Activated effector memory CD4-positive, alpha-beta T cell treated with anti-CD3 and anti-CD28 coated beads, Interleukin-2, amount 50 U/mL, for 16 hours (primary cell): ENCODE data around the gene SLC26A1.
"Not testable (repeated sequence)": the region's sequence is repeated elsewhere in the genome, so short reads cannot be mapped to it uniquely, and the experiment has no call there.

Experiments used
- DNase-seq: peaks from one replicate; pipeline ENCODE4 v3.0.0-alpha.2; 2020

Gene SLC26A1

DNA sequence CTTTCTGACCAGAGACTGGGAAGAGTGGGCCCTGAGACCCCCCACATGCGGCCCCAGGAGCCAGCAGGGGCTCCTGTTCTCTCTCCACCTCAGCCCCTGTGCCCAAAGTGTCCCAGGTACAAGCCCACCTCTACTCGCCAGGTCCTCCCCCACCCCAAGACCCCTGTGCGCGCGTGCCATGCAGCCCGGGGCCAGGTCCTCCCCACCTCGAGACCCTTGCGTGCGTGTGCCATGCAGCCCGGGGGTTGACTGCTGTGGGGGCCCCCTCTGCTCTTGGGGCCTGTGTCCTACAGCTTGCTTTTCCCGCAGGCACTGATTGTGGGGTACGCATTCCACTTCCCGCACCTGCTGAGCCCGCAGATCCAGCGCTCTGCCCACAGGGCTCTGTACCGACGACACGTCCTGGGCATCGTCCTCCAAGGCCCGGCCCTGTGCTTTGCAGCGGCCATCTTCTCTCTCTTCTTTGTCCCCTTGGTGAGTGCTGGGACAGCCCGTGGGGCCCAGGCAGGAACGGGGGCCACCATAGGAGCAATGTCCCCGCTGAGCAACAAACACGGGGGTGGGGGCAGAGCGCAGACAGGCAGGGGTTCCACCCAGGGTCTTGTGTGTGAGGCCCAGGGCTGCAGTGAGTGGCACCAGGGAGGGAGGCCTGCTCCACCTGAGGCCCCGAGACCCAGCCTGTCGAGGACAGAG, 40.2 kb downstream of the SLC26A1 start:
- DNase-seq = peak; percentile 57

DNA sequence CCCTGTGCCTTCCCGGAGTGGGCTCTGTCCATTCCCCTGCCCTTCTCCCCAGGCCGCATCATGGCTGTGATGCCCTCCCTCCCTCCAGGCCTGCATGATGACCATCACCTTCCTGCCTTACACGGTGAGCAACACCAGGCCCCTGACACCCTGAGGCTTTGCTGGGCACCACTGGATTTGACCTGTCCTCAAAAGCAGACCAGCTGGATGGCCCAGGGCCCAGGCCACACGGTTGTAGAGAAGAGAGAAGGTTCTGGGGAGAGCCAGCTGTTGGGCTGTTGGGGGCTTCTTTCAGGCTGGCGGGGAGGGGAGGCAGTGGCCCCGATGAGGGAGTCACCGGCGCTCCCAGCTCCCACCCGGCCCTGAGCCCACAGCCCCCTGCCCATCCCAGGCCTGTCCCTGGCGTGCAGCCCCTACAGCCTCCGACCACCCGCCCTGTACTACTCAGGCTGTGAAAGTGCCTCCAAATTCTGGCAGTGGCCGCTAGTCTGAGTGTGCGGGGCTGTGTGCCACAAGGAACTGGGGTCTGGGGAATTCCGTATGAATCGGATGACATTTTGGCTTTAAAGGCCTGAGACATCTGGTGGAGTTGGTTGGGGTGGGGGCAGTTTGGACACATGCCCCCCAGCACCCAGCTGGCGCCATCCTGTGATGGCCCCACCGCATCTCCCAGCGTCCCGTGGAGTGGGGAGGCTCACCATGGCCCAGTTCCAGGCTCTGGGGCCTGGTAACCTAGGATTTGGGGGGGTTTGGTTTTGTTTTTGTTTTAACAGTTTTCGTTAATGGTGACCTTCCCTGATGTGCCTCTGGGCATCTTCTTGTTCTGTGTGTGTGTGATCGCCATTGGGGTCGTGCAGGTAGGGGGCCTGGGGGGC, 41.4 kb downstream of the SLC26A1 start:
- DNase-seq = peak; percentile 60

DNA sequence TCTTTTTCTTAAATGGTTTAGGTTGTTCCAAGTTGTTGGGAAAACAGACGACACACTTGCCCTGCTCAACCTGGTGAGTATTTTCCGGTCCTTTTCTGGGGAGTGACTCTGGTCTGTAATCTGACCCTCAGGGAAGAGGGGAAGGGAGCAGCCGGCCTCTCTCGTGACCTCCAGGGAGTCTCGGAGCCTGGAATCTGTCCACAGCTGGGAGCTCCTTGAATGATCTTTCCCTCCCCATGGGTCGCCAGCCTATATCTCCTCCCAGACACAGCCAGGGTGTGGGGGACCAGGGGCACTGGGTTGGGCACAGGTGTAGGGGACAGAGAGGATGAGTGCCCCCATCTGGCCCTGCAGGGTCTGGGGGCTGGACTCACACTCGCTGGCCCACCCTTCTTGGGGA, 42.0 kb downstream of the SLC26A1 start:
- DNase-seq = peak; percentile 28

DNA sequence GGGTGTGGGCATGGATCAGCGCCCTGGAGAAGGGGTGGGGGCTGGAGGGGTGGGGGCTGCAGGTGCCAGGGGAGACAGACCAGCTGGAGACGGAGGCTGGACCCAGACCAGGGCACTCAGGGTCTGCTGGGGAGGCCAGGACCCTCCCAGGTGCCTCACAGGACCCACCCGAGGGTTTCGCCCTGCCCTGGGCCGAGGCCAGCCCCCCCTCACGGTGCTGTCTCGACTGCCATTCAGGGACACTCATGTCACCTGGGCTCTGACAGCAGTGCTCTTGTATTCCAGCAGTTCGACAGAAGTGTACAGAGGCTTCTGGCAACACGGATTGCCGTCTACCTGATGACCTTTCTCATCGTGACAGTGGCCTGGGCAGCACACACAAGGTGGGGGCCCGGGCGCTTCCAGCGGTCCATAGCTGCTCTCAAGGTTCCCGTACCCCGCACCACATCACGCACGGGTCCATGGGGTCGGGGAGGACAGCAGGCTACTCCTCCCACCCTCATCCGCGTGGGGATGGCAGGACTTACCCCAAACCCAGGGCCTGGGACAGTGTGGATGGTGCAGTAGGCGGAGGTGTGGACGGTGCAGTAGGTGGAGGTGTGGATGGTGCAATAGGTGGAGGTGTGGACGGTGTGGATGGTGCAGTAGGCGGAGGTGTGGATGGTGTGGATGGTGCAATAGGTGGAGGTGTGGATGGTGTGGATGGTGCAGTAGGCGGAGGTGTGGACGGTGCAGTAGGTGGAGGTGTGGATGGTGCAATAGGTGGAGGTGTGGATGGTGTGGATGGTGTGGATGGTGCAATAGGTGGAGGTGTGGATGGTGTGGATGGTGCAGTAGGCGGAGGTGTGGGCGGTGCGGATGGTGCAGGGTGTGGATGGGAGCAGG, 42.8 kb downstream of the SLC26A1 start:
- DNase-seq = peak; percentile 46

DNA sequence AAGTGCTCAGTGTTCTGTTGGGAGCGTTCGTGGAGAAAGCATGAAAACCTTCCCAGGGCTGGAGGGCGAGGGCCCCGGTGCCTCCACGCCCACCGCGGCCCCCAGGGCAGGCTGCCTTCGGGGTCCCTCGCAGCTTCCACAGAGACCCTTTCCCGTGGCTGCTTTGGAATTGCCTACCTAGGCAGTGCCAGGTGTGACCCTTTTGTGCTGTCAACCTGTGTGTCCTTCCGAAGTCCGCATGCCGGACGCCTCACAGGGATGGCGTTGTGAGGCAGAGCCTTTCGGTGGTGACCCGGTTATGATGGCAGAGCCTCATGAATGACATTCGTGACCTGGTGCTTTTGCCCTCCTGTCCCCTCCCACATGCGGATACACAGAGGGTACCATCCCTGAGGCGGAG, 43.5 kb downstream of the SLC26A1 start:
- DNase-seq = peak; percentile 44

DNA sequence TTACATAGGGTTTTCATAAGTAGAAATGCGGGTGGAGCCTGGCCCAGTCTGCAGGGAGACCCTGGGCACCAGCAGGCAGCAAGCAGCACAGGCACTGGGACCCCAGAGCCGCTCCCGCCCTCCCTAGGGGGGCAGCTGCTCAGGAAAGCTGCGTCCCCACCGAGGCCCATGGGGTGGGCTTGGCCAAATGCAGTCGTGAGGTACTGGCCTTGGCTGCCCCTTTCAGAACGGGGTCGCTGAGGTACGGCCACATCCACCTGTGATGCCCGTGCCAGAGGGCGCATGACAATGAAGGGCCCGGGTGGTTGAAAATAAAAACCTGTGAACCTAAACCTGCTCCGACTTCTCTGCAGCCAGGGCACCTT, 44.3 kb downstream of the SLC26A1 start:
- DNase-seq = peak; percentile 58

DNA sequence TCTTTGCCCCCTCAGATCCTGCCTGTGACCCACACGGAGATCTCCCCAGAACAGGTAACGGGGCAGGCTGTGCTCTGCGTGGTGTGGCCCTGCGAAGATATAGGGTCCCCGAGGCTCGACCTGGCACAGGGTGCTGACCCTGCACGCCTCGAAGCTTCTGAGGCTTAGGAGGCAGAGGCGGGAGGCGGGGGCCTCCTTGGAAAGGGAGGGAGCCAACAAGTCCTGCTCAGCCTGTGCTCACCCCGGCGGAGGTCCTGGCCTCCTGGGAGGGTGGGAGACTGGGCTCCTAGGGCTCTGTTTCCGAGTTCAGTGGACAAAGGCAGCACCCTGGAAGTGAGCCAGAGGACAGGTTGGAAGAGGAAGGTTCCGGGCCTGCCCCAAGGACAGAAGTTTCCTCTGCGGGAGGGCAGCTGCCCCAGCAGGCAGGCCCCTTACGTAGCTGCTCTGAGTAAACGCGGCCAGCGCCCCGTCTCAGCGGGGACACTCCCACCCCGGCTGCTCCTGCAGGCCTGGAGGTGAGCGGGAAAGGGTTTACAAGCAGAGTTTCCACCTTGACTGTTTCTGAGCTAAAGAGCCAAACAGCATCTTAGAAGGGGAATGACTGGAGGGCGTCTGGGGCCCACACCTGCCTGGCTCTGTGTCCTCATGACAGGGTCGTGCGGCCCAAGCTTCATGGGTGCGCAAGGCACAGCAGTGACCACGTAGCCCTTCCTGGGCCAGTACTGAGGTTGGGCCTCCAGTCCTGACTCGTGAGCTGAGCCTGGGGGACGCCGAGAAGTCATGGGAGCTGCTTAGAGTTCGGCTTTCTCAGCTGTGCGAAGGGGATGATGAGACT, 44.9 kb downstream of the SLC26A1 start:
- DNase-seq = peak; percentile 55

DNA sequence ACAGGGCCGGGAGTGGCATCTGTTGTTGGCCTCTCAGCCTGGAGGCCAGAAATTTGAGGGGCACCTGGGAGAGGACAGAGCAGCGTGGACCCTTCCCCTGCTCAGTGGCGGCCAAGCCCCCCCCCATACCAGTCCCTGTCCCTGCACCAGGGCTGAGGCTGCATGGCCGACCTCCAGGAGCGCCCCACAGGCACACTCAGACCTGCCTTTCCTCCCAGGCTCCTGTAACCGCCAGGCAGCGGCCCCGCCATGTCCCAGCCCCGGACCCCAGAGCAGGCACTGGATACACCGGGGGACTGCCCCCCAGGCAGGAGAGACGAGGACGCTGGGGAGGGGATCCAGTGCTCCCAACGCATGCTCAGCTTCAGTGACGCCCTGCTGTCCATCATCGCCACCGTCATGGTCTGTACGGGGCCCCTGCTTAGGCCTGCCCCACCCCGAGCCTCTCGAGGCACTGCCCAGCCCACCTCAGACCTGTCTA, 45.7 kb downstream of the SLC26A1 start:
- no peak for DNase-seq

DNA sequence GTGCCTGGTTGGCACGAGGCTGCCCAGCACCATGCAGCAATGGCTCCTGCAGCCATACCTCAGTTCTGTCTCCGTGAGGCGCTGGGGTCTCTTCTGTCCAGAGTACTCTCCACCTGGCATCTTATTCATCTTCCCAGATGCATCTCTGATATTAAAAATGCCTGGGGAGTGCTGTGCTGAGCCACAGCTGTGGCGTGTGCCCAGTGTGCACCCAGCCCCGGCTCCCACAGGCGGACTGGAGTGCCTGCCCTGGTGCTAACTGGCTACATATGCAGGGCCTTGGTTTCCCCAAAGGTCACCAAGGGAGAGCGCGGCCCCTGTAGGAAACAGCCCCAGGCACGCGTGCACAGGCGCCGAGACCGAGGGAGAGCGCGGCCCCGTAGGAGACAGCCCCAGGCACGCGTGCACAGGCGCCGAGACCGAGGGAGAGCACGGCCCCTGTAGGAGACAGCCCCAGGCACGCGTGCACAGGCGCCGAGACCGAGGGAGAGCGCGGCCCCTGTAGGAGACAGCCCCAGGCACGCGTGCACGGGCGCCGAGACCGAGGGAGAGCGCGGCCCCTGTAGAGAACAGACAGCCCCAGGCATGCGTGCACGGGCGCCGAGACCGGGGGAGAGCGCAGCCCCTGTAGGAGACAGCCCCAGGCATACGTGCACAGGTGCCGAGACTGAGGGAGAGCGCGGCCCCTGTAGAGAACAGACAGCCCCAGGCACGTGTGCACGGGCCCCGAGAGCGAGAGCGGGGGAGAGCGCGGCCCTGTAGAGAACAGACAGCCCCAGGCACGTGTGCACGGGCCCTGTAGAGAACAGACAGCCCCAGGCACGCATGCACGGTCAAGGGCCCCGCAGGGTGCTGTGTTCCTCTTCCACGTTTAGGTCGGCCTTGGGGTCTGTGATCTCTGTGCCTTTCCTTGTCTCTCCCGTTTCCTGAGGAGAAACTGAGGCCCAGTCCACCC, 46.4 kb downstream of the SLC26A1 start:
- peak; percentile 36 for DNase-seq

DNA sequence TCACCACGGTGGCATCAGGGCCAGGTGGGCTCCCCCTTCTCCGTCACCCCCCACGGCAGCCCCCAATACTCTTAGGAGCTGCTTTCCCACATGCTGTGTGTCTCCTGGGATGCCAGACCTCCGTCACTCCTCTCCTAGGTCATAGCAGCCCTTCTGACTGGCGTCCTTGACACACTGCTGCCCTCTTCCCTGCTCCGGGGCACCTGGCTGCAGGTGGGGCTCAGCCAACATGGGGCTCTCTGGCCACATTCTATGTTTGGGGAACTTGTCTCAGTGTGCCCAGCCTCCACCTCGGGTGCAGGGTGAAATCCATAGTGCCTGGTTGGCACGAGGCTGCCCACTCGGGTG, 47.1 kb downstream of the SLC26A1 start:
- peak; percentile 33 for DNase-seq

DNA sequence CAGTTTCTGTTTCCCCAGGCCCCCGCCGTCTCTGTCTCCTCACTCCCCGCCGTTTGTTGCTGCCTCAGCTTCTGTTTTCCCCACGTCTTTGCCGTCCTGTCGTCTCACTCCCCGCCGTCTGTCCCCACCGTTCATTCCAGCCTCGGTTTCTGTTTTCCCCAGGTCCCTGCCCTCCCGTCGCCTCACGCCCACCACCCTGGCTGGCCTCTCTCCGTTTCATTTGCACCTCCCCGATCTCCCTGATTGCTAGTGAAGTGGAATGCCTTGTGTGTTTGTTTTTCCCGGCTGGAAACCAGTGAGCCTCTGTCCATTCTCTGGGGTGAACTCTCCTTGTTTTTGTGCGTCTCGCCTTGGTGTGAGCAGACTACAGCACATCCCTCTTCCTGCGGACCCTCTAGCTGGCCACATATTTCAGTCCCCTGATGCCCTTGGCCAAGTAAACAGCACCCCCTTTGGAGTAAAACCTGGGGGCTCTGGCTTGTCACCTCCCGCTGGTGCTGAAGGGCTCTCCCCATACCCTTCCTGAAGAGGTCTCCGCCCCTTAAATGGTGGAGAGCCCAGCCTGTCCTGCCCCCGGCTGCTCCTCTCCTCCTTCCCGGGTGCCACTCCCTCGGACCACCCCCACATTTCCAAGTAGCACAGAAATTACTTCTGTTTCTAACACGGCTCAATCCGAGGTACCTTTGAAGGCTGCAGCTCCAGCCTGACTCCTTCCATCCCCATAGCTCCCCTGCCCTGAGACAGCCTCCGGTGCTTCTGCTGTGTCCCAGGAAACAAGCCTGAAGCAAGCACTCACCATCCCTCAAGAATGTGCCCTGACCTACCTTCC, 47.7 kb downstream of the SLC26A1 start:
- DNase-seq = peak; percentile 33

DNA sequence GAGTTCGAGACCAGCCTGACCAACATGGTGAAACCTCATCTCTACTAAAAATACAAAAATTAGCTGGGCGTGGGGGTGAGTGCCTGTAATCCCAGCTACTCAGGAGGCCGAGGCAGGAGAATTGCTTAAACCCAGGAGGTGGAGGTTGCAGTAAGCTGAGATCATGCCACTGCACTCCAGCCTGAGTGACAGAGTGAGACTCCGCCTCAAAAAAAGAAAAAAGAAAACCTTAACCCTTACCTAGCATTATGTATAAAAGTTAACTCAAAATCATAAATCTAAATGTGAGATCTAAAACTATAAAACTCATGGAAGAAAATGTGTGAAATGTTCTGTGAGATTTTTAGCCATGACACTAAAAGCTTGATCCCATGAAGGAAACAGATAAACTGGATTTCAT, 53.7 kb downstream of the SLC26A1 start:
- DNase-seq = not testable (repeated sequence)
